Measurements from ENCODE around the gene AKAP12. TPM values are rescaled to one million over a fixed set of nuclear protein-coding genes. Genes with fewer than 3 reads are reported as not detected.

The AKAP12 gene
- total and polyA plus RNA-seq, 2 donors (not counting 1 experiment from before 2014, with no cell fraction given), result 0.04 to 0.22 TPM

DNA sequence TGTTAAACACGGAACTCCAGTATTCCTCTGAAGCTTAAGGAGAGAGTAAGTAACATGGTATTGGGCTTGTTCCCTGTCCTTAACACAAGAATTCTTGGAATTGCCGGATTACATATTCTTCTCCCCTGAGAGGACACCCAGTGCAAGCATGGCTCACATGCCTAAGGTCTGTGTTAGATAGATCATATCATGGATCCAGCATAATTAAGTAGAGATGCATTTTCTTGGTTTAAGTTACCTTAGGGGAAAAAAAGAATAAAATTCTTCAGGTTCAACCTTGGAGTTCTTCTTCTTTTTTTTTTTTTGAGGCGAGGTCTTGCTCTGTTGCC, 53.9 kb downstream of the AKAP12 start:
- H3K27ac Mint-ChIP-seq, result no peak overlapping the region
- TF ChIP-seq, protein P1, sequence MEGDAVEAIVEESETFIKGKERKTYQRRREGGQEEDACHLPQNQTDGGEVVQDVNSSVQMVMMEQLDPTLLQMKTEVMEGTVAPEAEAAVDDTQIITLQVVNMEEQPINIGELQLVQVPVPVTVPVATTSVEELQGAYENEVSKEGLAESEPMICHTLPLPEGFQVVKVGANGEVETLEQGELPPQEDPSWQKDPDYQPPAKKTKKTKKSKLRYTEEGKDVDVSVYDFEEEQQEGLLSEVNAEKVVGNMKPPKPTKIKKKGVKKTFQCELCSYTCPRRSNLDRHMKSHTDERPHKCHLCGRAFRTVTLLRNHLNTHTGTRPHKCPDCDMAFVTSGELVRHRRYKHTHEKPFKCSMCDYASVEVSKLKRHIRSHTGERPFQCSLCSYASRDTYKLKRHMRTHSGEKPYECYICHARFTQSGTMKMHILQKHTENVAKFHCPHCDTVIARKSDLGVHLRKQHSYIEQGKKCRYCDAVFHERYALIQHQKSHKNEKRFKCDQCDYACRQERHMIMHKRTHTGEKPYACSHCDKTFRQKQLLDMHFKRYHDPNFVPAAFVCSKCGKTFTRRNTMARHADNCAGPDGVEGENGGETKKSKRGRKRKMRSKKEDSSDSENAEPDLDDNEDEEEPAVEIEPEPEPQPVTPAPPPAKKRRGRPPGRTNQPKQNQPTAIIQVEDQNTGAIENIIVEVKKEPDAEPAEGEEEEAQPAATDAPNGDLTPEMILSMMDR (IDR thresholded peaks at IDR 0.05), result no peak
- no peak for TF ChIP-seq EZH2 (IDR thresholded peaks at IDR 0.05; ENCODE audit: borderline replicate concordance, insufficient read depth, low read depth, low read length, poor library complexity, severe bottlenecking)
- peaks cover 22% of the 10 kb centered on the region for H3K27me3 Mint-ChIP-seq
- no peaks in the 10 kb centered on the region for H4K20me1 ChIP-seq (ENCODE audit: control insufficient read depth, insufficient read depth, low read length, poor library complexity, severe bottlenecking)
- no peaks in the 10 kb centered on the region for H3K79me2 ChIP-seq (ENCODE audit: control insufficient read depth, insufficient read depth, low read length)
- CTCF ChIA-PET, result interaction anchor here (1.5 kb wide), 1 partner anchor 31 kb away, joined by 4 read pairs; no protein-coding TSS in a partner anchor
- no peak overlapping the region for H3K4me3 Mint-ChIP-seq
- POLR2A ChIA-PET, result no interaction called here
- WGBS (ENCODE audit: insufficient coverage), result no CpG with 5 or more reads among the region's 3 CpGs
- no peak overlapping the region for H3K4me2 ChIP-seq (replicated peaks; ENCODE audit: low read depth, low read length, poor library complexity, severe bottlenecking)
- no peaks in the 10 kb centered on the region for H3K9me3 ChIP-seq (ENCODE audit: control extremely low read depth in 1 of 3, control insufficient read depth in 2 of 3, insufficient read depth in 1 of 3, low read length in 2 of 3)
- ATAC-seq (ENCODE audit: low read depth) (no peak), DNase-seq (no peak)
- peaks cover 0 to 6% of the 10 kb centered on the region in 2 donors for H3K4me1 ChIP-seq (ENCODE audit: control insufficient read depth in 2 of 2, insufficient read depth in 2 of 2, low read length in 2 of 2)
- intact Hi-C loops (cut with micrococcal nuclease), result no loop called here
- H3K9me3 Mint-ChIP-seq (ENCODE audit: insufficient read depth), result no peaks in the 10 kb centered on the region
- peaks cover 0 to 5% (median under 1%) of the 10 kb centered on the region in 4 experiments for H3K27me3 ChIP-seq (replicated peaks in 1 of 4; ENCODE audit: control extremely low read depth in 1 of 4, control insufficient read depth in 3 of 4, insufficient read depth in 4 of 4, low read length in 3 of 4)
- H3K36me3 ChIP-seq (replicated peaks in 1 of 2; ENCODE audit: control extremely low read depth in 1 of 2, control insufficient read depth in 1 of 2, extremely low read depth in 1 of 2, insufficient read depth in 2 of 2, low read length in 1 of 2), result no peaks in the 10 kb centered on the region
- no peak overlapping the region for H3K27ac ChIP-seq (ENCODE audit: low read length in 2 of 2)
- H3K9ac ChIP-seq (ENCODE audit: low read length), result no peak overlapping the region
- H3K4me1 Mint-ChIP-seq, result peaks cover 4% of the 10 kb centered on the region
- H3K4me3 ChIP-seq (ENCODE audit: control extremely low read depth in 1 of 5, extremely low read depth in 1 of 5, insufficient read depth in 1 of 5, low read depth in 2 of 5, low read length in 4 of 5), result no peak overlapping the region
- no peak overlapping the region for H2AFZ ChIP-seq (ENCODE audit: insufficient read depth, low read depth, low read length, poor library complexity, severe bottlenecking)

DNA sequence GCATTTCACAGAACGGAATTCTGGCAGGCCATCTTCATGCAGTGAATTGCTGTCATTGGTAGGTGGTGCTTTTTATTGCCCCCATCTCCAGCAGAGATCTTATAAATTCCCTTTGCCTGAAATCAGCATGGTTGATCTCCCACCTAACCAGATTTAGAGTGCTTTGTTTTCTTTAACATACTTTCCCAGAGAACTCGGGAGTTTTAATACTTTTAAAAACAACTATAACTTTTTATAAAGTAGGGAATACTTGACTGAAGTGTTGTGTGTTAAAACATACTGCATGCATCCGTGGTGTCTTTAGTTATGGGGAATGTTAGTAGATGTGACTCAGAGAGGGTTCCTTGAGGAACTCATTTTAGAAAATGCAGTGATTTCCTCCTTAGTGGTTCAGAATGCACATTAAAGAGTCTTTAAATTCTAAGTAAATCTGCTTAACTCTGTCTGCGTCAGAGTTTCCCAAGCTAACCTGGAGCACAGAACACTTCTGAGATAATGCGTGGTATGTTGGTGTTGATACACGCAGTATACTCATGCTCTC, 54.9 kb downstream of the AKAP12 start:
- Mint-ChIP-seq H3K4me3 (no peak overlapping the region), H3K4me1 (no peaks in the 10 kb centered on the region), H3K27ac (no peak overlapping the region), H3K9me3 (ENCODE audit: insufficient read depth) (no peaks in the 10 kb centered on the region), H3K27me3 (peaks cover 22% of the 10 kb centered on the region)
- Histone ChIP-seq H3K4me3 (ENCODE audit: control extremely low read depth in 1 of 5, extremely low read depth in 1 of 5, insufficient read depth in 1 of 5, low read depth in 2 of 5, low read length in 4 of 5) (no peak overlapping the region), H3K9ac (ENCODE audit: low read length) (no peak overlapping the region), H3K4me1 (ENCODE audit: control insufficient read depth in 2 of 2, insufficient read depth in 2 of 2, low read length in 2 of 2) (peaks cover 0 to under 1% of the 10 kb centered on the region in 2 donors), H3K36me3 (replicated peaks in 1 of 2; ENCODE audit: control extremely low read depth in 1 of 2, control insufficient read depth in 1 of 2, extremely low read depth in 1 of 2, insufficient read depth in 2 of 2, low read length in 1 of 2) (no peaks in the 10 kb centered on the region), H3K9me3 (ENCODE audit: control extremely low read depth in 1 of 3, control insufficient read depth in 2 of 3, insufficient read depth in 1 of 3, low read length in 2 of 3) (no peaks in the 10 kb centered on the region), H2AFZ (ENCODE audit: insufficient read depth, low read depth, low read length, poor library complexity, severe bottlenecking) (no peak overlapping the region), H3K4me2 (replicated peaks; ENCODE audit: low read depth, low read length, poor library complexity, severe bottlenecking) (no peak overlapping the region), H3K27me3 (replicated peaks in 1 of 4; ENCODE audit: control extremely low read depth in 1 of 4, control insufficient read depth in 3 of 4, insufficient read depth in 4 of 4, low read length in 3 of 4) (peaks cover 0 to 5% (median under 1%) of the 10 kb centered on the region in 4 experiments), H3K27ac (ENCODE audit: low read length in 2 of 2) (no peak overlapping the region), H3K79me2 (ENCODE audit: control insufficient read depth, insufficient read depth, low read length) (no peaks in the 10 kb centered on the region), H4K20me1 (ENCODE audit: control insufficient read depth, insufficient read depth, low read length, poor library complexity, severe bottlenecking) (no peaks in the 10 kb centered on the region)
- DNase-seq (no peak), ATAC-seq (ENCODE audit: low read depth) (no peak)
- TF ChIP-seq EZH2 (IDR thresholded peaks at IDR 0.05; ENCODE audit: borderline replicate concordance, insufficient read depth, low read depth, low read length, poor library complexity, severe bottlenecking), result no peak
- TF ChIP-seq, protein P1 (IDR thresholded peaks at IDR 0.05), result no peak
- ChIA-PET CTCF (interaction anchor here (1.5 kb wide), 1 partner anchor 30 kb away, joined by 4 read pairs; no protein-coding TSS in a partner anchor), POLR2A (no interaction called here)
- intact Hi-C loops (cut with micrococcal nuclease), result no loop called here
- 100% methylated on average over 3 of the region's 6 CpGs for WGBS (ENCODE audit: insufficient coverage)

Measured in B cell (primary cell).